Neural cell (in vitro differentiated cells): ENCODE data around the gene RIC8B. TPM values are rescaled to one million over a fixed set of nuclear protein-coding genes. Genes with fewer than 3 reads are reported as not detected.

Experiments
- H2AFZ ChIP-seq: fragments of 200-600, 300-800 bp; sonication (generic), shearing (Covaris generic); 2 replicates; pipeline ENCODE4 v1.6.0; 2014; ENCODE audit warnings: low read depth, mild to moderate bottlenecking, antibody characterized with exemption, low read length, moderate library complexity
- H3F3A ChIP-seq: fragments of 200-600 bp; shearing (Covaris generic); 2 replicates; pipeline ENCODE4 v1.6.1; 2016; ENCODE audit warnings: mild to moderate bottlenecking, moderate library complexity, mixed read lengths, antibody characterized with exemption, low read length; ENCODE audit not compliant: insufficient read depth, poor library complexity, severe bottlenecking
- H3K27ac ChIP-seq: fragments of 200-600, 300-800 bp; sonication (generic), shearing (Covaris generic); 2 replicates; pipeline ENCODE4 v1.5.1; 2014; ENCODE audit warnings: mild to moderate bottlenecking, low read length, moderate library complexity
- H3K27me3 ChIP-seq: fragments of 300-800, 200-600 bp; sonication (generic), shearing (Covaris generic); 2 replicates; pipeline ENCODE4 v1.6.0; 2014; ENCODE audit warnings: mild to moderate bottlenecking, low read depth, low read length, moderate library complexity; ENCODE audit not compliant: insufficient read depth
- H3K36me3 ChIP-seq: fragments of 300-800, 200-600 bp; sonication (generic), shearing (Covaris generic); 2 replicates; pipeline ENCODE4 v1.5.1; 2014; ENCODE audit warnings: mild to moderate bottlenecking, antibody characterized with exemption, low read length, moderate library complexity; ENCODE audit not compliant: insufficient read depth
- H3K4me2 ChIP-seq: fragments of 300-800, 200-600 bp; sonication (generic), shearing (Covaris generic); 2 replicates; pipeline ENCODE4 v1.6.0; 2014; ENCODE audit warnings: mild to moderate bottlenecking, low read length
- H3K4me3 ChIP-seq: fragments of 300-800, 200-600 bp; sonication (generic), shearing (Covaris generic); 2 replicates; pipeline ENCODE4 v1.5.1; 2014; ENCODE audit warnings: mild to moderate bottlenecking, low read length, moderate library complexity
- H3K79me2 ChIP-seq: fragments of 200-600 bp; shearing (Covaris generic); replicated peaks from 2 replicates; pipeline ENCODE4 v1.6.0; 2014; ENCODE audit warnings: mild to moderate bottlenecking, low read length, moderate library complexity; ENCODE audit not compliant: insufficient read depth
- H3K9ac ChIP-seq: fragments of 300-800, 200-600 bp; sonication (generic), shearing (Covaris generic); 2 replicates; pipeline ENCODE4 v1.6.1; 2016; ENCODE audit warnings: mild to moderate bottlenecking, low read length, mixed read lengths
- H3K9me2 ChIP-seq: fragments of 200-600 bp; shearing (Covaris generic); 2 replicates; pipeline ENCODE4 v1.6.1; 2016; ENCODE audit warnings: mild to moderate bottlenecking, low read length, mixed read lengths; ENCODE audit not compliant: insufficient read depth
- H3K9me3 ChIP-seq: fragments of 200-600, 300-800 bp; sonication (generic), shearing (Covaris generic); 2 replicates; pipeline ENCODE4 v1.6.1; 2016; ENCODE audit warnings: mild to moderate bottlenecking, mixed run types, low read length, moderate library complexity, mixed read lengths
- H4K20me1 ChIP-seq: fragments of 200-600 bp; shearing (Covaris generic); 2 replicates; pipeline ENCODE4 v1.6.1; 2016; ENCODE audit warnings: mild to moderate bottlenecking, mixed run types; ENCODE audit not compliant: insufficient read depth
- CTCF ChIP-seq: fragments of 450-650 bp; IDR thresholded peaks from 2 replicates; pipeline ENCODE4 v1.5.1; 2014; ENCODE audit warnings: antibody characterized with exemption, mild to moderate bottlenecking, moderate library complexity; ENCODE audit not compliant: poor library complexity, severe bottlenecking
- EP300 ChIP-seq: fragments of 450-650 bp; conservative IDR thresholded peaks from 2 replicates; pipeline ENCODE4 v1.6.1; 2014; ENCODE audit warnings: antibody characterized with exemption, mild to moderate bottlenecking, moderate library complexity; ENCODE audit not compliant: poor library complexity, severe bottlenecking
- EZH2 ChIP-seq: fragments of 200-600, 300-800 bp; shearing (Covaris generic), sonication (generic); IDR thresholded peaks from 2 replicates; pipeline ENCODE4 v1.6.1; 2014; ENCODE audit warnings: antibody characterized with exemption, low read length, borderline replicate concordance, mild to moderate bottlenecking; ENCODE audit not compliant: insufficient read depth, poor library complexity, severe bottlenecking
- MXI1 ChIP-seq: fragments of 450-650 bp; conservative IDR thresholded peaks from 2 replicates; pipeline ENCODE4 v1.6.1; 2014; ENCODE audit warnings: antibody characterized with exemption, mild to moderate bottlenecking; ENCODE audit not compliant: poor library complexity, severe bottlenecking
- POLR2AphosphoS5 ChIP-seq: IDR thresholded peaks from 2 replicates; pipeline ENCODE4 v1.6.1; 2012
- RAD21 ChIP-seq: fragments of 450-650 bp; conservative IDR thresholded peaks from 2 replicates; pipeline ENCODE4 v1.6.1; 2014; ENCODE audit warnings: antibody characterized with exemption, mild to moderate bottlenecking, moderate library complexity
- REST ChIP-seq: IDR thresholded peaks from 2 replicates; pipeline ENCODE4 v1.6.1; 2012; ENCODE audit warnings: borderline replicate concordance
- SMC3 ChIP-seq: fragments of 450-650 bp; conservative IDR thresholded peaks from 2 replicates; pipeline ENCODE4 v1.6.1; 2014; ENCODE audit warnings: antibody characterized with exemption, mild to moderate bottlenecking, moderate library complexity; ENCODE audit not compliant: poor library complexity
- TAF1 ChIP-seq: IDR thresholded peaks from 2 replicates; pipeline ENCODE4 v1.6.1; 2012; ENCODE audit warnings: low read depth
- polyA plus RNA-seq: library from polyadenylated mRNA; depleted of rRNA; stranded (reverse); fragments of >200 nt; gene quantifications from 2 replicates; pipeline ENCODE4 v1.2.3, GENCODE V29; 2014

RIC8B gene
- polyA plus RNA-seq, 1 donor from 2014 or later: 30.0 TPM

DNA sequence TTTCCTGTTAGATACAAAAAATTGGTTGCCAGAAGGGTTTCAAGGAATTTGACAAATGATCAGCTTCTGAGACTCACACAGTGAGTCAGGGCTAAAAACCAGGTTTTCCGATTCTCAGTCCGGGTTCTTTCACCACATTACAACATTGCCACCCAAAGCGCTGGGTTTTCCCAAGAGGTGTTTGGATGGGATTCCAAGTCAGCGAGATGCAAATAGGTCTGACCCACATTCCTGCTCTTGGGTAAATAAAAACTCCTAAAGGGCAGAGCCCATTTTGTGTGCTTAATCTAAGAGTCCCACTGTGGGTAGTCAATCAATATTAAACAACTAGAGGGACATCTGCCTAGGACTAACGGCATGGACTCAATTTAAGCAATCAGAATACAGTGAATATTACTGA is 5.4 kb upstream of the RIC8B start:
- Histone ChIP-seq H3K4me3 (no peak overlapping the region), H3K79me2 (no peaks in the 10 kb centered on the region), H3K4me2 (no peak overlapping the region), H3F3A (no peaks in the 10 kb centered on the region), H4K20me1 (no peaks in the 10 kb centered on the region), H3K9me3 (no peaks in the 10 kb centered on the region), H3K9me2 (no peaks in the 10 kb centered on the region), H3K27ac (no peak overlapping the region), H3K36me3 (no peaks in the 10 kb centered on the region), H3K9ac (no peak overlapping the region), H2AFZ (no peak overlapping the region), H3K27me3 (no peaks in the 10 kb centered on the region)
- no peak for TF ChIP-seq MXI1
- TF ChIP-seq RAD21: no peak
- TF ChIP-seq SMC3: no peak

DNA sequence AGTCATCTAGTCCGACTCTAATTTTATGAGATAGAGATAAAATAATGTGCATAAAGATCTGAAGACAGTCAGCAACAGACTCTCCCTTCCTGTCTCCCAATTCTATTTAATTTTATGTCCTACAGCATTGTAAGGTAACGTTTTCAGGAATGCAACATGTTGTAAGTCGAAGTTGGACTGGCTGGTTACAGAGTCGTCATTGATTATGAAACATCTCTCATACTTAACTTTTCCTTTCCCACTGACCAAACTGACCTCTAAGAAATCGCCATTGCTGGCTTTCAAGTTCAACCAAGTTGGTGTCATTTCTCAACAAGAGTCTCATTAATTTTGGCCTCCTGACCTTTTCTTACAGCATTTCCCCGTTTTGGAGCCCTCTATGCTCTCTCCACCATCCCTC is 4.9 kb upstream of the RIC8B start:
- no peak overlapping the region for H3K4me2 ChIP-seq

More for the DNA sequence above, 4.9 kb upstream of the RIC8B start:
- Histone ChIP-seq H3K9ac (no peak overlapping the region), H3K79me2 (no peaks in the 10 kb centered on the region), H3F3A (no peaks in the 10 kb centered on the region), H2AFZ (no peak overlapping the region), H3K27ac (no peak overlapping the region), H3K4me3 (no peak overlapping the region), H3K27me3 (no peaks in the 10 kb centered on the region), H3K36me3 (no peaks in the 10 kb centered on the region), H3K9me3 (no peaks in the 10 kb centered on the region), H3K9me2 (no peaks in the 10 kb centered on the region), H4K20me1 (no peaks in the 10 kb centered on the region)
- TF ChIP-seq EP300: no peak
- TF ChIP-seq SMC3: no peak
- TF ChIP-seq TAF1: no peak
- no peak for TF ChIP-seq EZH2
- TF ChIP-seq CTCF: no peak
- TF ChIP-seq POLR2AphosphoS5: no peak
- TF ChIP-seq REST: no peak
- TF ChIP-seq RAD21: no peak
- TF ChIP-seq MXI1: no peak
